ENCODE measurements around the gene ACO2.

Gene ACO2

DNA sequence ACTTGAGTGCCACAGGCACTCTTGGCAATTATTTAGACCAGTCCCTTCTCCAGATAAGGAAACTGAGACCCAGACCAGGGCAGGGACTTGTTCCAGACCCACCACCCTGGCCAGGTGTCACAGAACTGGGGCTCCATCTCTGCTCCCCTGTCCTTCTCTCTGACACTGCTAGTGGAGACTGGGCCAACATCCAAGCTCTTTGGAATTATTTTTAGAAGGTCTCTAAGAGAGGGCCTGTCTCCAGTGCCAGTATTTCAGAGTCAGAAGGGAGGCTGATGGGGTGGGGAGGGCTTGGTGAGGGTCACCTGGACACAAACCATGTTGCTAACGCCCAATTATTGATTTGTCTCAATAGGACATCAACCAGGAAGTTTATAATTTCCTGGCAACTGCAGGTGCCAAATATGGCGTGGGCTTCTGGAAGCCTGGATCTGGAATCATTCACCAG lies 42.6 kb downstream of the ACO2 start:
- peak overlapping the region; percentile 89 for H3K27ac ChIP-seq

DNA sequence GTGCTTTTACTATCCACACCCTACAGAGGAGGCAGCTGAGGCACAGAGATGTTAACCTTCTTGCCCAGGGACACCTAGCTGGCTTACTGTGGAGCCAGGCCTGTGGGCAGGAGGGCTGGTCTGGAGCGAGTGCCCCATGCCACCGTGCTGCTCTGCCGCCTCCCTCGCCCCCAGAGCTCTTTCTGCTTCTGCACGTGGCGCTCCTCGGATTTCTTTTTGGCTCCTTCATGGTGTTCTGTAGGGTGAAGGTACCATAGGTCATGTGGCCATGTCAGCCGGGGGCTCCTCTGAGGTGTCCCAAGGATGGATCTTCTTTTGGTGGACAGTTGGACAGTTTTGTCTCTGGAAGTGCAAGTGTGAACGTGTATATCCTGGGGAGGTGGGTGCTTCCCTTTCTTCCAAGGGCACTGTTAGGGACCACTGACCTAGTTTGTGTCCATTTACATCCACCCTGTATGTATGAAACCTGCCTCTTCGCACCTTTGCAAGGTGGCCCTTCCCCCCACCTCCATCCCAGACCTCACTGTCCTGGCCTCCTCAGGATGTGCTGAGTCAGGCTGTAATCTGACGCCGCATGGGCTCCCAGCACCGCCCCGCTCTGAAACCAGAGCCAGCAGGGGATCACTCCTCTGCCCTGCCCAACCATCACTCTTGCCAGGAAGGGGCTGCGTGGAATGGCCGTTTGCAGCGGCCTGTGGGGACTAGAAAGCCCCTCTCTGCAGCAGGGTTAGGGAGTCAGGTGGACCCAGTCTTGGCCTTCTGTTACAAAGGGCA lies 43.7 kb downstream of the ACO2 start:
- H3K27ac ChIP-seq, result peak overlapping the region; percentile 89
- TF ChIP-seq ZFX (IDR thresholded peaks at IDR 0.05), result no peak
- TF ChIP-seq, protein P1, sequence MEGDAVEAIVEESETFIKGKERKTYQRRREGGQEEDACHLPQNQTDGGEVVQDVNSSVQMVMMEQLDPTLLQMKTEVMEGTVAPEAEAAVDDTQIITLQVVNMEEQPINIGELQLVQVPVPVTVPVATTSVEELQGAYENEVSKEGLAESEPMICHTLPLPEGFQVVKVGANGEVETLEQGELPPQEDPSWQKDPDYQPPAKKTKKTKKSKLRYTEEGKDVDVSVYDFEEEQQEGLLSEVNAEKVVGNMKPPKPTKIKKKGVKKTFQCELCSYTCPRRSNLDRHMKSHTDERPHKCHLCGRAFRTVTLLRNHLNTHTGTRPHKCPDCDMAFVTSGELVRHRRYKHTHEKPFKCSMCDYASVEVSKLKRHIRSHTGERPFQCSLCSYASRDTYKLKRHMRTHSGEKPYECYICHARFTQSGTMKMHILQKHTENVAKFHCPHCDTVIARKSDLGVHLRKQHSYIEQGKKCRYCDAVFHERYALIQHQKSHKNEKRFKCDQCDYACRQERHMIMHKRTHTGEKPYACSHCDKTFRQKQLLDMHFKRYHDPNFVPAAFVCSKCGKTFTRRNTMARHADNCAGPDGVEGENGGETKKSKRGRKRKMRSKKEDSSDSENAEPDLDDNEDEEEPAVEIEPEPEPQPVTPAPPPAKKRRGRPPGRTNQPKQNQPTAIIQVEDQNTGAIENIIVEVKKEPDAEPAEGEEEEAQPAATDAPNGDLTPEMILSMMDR (conservative IDR thresholded peaks at IDR 0.05), result no peak

More for the DNA sequence above, 42.6 kb downstream of the ACO2 start:
- 0 out of 2 replicates have a peak, but pooled peaks have one; percentile 25 for TF ChIP-seq ZFX (IDR thresholded peaks at IDR 0.05)
- TF ChIP-seq, protein P1 (conservative IDR thresholded peaks at IDR 0.05), result no peak

DNA sequence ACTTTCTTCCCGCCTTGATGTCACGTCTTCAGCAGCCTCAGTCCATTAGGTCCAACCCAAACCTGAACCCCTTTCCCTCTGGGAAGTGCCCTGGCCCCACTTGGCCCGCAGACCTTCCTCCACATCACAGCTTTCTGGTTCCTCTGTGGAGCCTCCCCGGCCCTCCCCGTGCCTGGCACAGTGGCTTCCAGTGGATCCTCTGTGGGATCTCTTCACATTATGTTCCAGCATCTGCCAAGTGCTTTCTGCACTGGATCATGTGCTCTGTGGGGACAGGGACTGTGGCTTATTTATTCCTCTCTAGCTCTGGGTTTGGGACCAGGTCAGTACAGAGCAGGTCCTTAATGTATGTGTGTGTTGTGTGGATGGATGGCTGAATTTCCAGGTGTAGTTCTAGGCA lies 44.5 kb downstream of the ACO2 start:
- H3K27ac ChIP-seq, result peak overlapping the region; percentile 89
- TF ChIP-seq, protein P1 (conservative IDR thresholded peaks at IDR 0.05), result no peak
- TF ChIP-seq ZFX (IDR thresholded peaks at IDR 0.05), result no peak

DNA sequence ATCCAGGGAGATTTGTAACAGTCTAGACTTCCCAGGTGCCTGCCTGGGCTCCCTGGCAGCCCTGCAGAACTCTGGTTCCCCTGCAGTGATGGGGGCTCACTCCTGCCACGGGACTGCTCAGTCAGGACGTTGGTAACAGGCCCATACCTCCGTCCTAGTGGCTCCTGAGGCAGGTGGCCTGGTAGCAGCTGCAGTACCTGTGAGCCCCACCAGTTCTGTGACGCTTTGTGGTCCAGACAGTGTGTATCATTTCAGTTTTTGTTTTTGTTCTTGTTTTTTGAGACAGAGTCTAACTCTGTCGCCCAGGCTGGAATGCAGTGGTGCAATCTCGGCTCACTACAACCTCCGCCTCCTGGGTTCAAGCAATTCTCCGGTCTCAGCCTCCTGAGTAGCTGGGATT lies 47.5 kb downstream of the ACO2 start:
- TF ChIP-seq, protein P1 (conservative IDR thresholded peaks at IDR 0.05), result no peak
- TF ChIP-seq ZFX (IDR thresholded peaks at IDR 0.05), result no peak
- no peak overlapping the region for H3K27ac ChIP-seq

DNA sequence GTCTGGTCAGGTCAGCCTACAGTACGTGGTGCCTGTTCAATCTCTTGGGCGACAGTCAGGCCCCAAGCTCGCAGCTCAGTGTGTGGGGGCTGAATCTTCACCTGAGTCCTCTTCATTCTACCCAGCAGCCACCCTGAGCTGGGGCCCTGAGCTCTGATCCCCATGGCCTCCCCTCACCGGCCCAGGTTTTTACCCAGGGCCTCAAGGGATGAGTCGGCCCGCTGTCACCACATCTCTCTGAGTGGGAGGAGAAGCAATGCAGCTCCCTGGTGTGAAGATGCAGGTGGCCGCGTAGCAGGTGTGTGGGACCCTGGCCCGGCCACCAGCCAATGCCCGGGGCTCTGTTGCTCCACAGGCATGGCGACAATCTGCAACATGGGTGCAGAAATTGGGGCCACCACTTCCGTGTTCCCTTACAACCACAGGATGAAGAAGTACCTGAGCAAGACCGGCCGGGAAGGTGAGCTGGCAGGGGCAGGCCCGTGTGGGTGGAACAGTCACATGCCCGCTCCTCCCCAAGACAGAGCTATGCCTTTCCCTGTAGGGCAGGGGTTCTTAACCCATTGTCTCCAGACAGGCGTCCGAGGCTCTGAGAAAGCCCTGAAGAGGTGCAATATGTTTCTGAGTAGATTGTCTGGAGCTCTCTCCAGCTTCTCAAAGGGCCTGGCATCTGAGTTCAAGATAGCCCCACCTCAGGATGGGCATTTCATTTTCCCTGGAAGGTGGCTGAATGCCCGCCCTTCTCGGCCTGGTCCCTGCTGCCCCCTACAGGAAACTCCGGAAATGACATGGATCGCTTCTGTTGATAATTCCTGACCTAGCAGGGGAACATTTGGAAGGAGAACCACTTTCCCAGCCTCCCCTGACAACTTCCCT lies 48.5 kb downstream of the ACO2 start:
- no peak overlapping the region; the same call in 1 of the 2 replicates for H3K27ac ChIP-seq
- no peak for TF ChIP-seq ZFX (IDR thresholded peaks at IDR 0.05)
- TF ChIP-seq, protein P1 (conservative IDR thresholded peaks at IDR 0.05), result peak; percentile 95

DNA sequence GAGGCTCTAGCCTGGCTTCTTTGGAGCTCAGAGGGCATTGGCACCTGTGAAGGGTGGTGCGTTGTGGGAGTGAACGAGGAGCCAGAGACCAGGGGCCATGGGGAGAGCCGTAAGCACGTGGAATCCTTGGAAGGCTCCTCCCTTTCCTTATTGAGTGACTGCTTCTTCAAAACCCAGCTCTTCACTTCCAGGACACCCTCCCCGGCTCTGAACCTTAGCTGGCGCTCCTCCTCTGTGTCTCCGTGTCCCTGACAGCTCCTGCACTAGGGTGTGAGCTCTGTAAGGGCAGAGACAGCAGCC lies 49.1 kb downstream of the ACO2 start:
- TF ChIP-seq, protein P1 (conservative IDR thresholded peaks at IDR 0.05), result peak; percentile 21
- no peak for TF ChIP-seq ZFX (IDR thresholded peaks at IDR 0.05)
- H3K27ac ChIP-seq, result no peak overlapping the region

DNA sequence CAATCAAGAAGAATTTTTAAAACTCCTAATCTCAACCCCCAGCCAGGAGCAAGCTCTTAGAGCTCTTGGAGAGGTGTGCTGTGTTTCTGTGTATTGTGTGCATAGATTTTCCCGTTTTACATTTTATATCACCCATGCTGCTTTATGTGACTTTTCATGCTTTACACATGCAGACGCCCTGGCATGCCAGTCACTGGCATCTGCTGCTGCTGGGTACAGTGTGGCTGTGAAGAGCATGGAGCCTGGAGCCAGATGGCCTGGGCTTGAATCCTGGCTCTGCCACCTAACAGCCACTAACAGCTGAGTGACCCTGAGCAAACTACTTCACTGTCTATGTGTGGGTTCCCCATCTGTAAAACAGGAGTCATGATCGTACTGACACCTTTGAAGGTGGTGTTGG lies 52.2 kb downstream of the ACO2 start:
- TF ChIP-seq, protein P1 (conservative IDR thresholded peaks at IDR 0.05), result no peak
- no peak for TF ChIP-seq ZFX (IDR thresholded peaks at IDR 0.05)
- no peak overlapping the region for H3K27ac ChIP-seq

All from C4-2B (cell line).